ENCODE measurements around the gene MAST4.

- TF ChIP-seq CHD2 (IDR thresholded peaks at IDR 0.05; ENCODE audit: low read length, partially characterized antibody) (no peak), HOXB5 (CRISPR knock-in tag; IDR thresholded peaks at IDR 0.05) (no peak), EP300 (IDR thresholded peaks at IDR 0.05) (no peak), CBX2 (IDR thresholded peaks at IDR 0.05; ENCODE audit: borderline replicate concordance, low read depth) (no peak), PBX3 (IDR thresholded peaks at IDR 0.05) (no peak), MAFK (IDR thresholded peaks at IDR 0.05; ENCODE audit: partially characterized antibody) (no peak), CEBPB (IDR thresholded peaks at IDR 0.05) (no peak), RCOR1 (IDR thresholded peaks at IDR 0.05; ENCODE audit: low read depth, low read length) (no peak)
- TF ChIP-seq, protein P1, sequence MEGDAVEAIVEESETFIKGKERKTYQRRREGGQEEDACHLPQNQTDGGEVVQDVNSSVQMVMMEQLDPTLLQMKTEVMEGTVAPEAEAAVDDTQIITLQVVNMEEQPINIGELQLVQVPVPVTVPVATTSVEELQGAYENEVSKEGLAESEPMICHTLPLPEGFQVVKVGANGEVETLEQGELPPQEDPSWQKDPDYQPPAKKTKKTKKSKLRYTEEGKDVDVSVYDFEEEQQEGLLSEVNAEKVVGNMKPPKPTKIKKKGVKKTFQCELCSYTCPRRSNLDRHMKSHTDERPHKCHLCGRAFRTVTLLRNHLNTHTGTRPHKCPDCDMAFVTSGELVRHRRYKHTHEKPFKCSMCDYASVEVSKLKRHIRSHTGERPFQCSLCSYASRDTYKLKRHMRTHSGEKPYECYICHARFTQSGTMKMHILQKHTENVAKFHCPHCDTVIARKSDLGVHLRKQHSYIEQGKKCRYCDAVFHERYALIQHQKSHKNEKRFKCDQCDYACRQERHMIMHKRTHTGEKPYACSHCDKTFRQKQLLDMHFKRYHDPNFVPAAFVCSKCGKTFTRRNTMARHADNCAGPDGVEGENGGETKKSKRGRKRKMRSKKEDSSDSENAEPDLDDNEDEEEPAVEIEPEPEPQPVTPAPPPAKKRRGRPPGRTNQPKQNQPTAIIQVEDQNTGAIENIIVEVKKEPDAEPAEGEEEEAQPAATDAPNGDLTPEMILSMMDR (IDR thresholded peaks at IDR 0.05) = no peak
- TF ChIP-seq, protein P2, sequence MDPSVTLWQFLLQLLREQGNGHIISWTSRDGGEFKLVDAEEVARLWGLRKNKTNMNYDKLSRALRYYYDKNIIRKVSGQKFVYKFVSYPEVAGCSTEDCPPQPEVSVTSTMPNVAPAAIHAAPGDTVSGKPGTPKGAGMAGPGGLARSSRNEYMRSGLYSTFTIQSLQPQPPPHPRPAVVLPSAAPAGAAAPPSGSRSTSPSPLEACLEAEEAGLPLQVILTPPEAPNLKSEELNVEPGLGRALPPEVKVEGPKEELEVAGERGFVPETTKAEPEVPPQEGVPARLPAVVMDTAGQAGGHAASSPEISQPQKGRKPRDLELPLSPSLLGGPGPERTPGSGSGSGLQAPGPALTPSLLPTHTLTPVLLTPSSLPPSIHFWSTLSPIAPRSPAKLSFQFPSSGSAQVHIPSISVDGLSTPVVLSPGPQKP (IDR thresholded peaks at IDR 0.05; ENCODE audit: low read depth, low read length) = no peak
Measured at GRCh38 chr5:66718374-66719002, 122.3 kb downstream of the MAST4 start.

All from A549 (cell line).